Neural progenitor cell (in vitro differentiated cells): Measurements from ENCODE around the gene PEPD.

Experiments
- CTCF ChIP-seq: fragments of 200-600 bp; sonication (generic); IDR thresholded peaks from 2 replicates; pipeline ENCODE4 v1.5.1; 2017; ENCODE audit warnings: antibody characterized with exemption, mild to moderate bottlenecking
- EZH2 ChIP-seq: fragments of 200-600 bp; sonication (generic); IDR thresholded peaks from 2 replicates; pipeline ENCODE4 v1.6.1; 2017; ENCODE audit warnings: antibody characterized with exemption, mild to moderate bottlenecking, moderate library complexity
- EZH2phosphoT487 ChIP-seq: fragments of 200-600 bp; sonication (generic); IDR thresholded peaks from 2 replicates; pipeline ENCODE4 v1.6.1; 2017; ENCODE audit warnings: antibody characterized with exemption

- TF ChIP-seq CTCF: no peak
- TF ChIP-seq EZH2phosphoT487: no peak
- TF ChIP-seq EZH2: no peak
These were observed 155.5 kb downstream of the PEPD start for GRCh38 chr19:33366127-33366526.
